Upper lobe of right lung (tissue), 1 donor: Measurements from ENCODE around the gene SPINK7. TPM values are rescaled to one million over a fixed set of nuclear protein-coding genes. Genes with fewer than 3 reads are reported as not detected.
"Not testable (repeated sequence)": the region's sequence is repeated elsewhere in the genome, so short reads cannot be mapped to it uniquely, and the experiment has no call there.

Experiments used
- ATAC-seq: fragments of 200-7000 bp; cut with Tn5 transposase; one replicate; pipeline ENCODE4 v1.9.1; 2020; ENCODE audit warnings: mild to moderate bottlenecking, moderate library complexity
- DNase-seq: peaks from one replicate; pipeline ENCODE4 v3.0.0-alpha.2; 2020
- H3K27ac ChIP-seq: fragments of 200-600 bp; one replicate; pipeline ENCODE4 v1.8.0; 2022
- H3K27me3 ChIP-seq: fragments of 200-600 bp; one replicate; pipeline ENCODE4 v1.8.0; 2022; ENCODE audit warnings: mild to moderate bottlenecking
- H3K36me3 ChIP-seq: fragments of 200-600 bp; one replicate; pipeline ENCODE4 v1.8.0; 2022
- H3K4me1 ChIP-seq: fragments of 200-600 bp; one replicate; pipeline ENCODE4 v1.8.0; 2022
- H3K4me3 ChIP-seq: fragments of 200-600 bp; one replicate; pipeline ENCODE4 v1.8.0; 2022; ENCODE audit warnings: mild to moderate bottlenecking
- H3K9me3 ChIP-seq: fragments of 200-600 bp; one replicate; pipeline ENCODE4 v1.8.0; 2022
- intact Hi-C: fragments of 100-400 bp; cut with DNase I; formaldehyde crosslinking; loops from one replicate; pipeline ENCODE4 v1.11.0; 2022
- long read RNA-seq: library from polyadenylated mRNA; unstranded; transcript quantifications from one replicate; pipeline ENCODE4 v2.0.0, GENCODE V29; 2021
- total RNA-seq: library from RNA; stranded (reverse); fragmentation: NEBNext Ultra II Directional; extraction: Animal tissue kit (Norgen Biotek cat#: 25700); gene quantifications from one replicate; pipeline ENCODE4 v1.2.1, GENCODE V29; 2021
- TF ChIP-seq, protein P1 (sequence below): fragments of 200-600 bp; IDR thresholded peaks from one replicate; pipeline ENCODE4 v1.8.0; 2022; ENCODE audit warnings: antibody characterized with exemption
- donor health status: DM: no; HTN: yes; CAD: no; lungs with severe emphysema.

The SPINK7 gene
- total RNA-seq, result not detected
- long read RNA-seq, result 0 reads

DNA sequence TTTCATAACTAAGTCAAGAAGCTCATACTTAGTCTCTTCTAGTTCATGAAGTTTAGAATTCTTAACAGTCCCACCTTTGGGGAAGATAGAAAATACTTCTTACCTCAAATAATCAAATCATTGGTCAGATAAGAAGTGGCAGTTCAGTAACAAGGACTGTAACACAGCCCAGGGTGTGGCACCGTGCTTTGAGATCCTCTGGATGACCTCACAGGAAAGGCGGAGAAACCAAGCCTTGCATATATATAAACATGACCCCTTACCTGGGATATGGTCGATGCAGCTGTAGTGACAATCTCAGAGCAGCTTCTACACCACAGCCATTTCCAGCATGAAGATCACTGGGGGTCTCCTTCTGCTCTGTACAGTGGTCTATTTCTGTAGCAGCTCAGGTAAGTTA is at the start of gene SPINK7:
Gene SPINK7, plus strand, starts transcription at position 271 of the 400 bp plus-strand sequence. Its CDS starts 61 bp downstream, at position 332.
- TF ChIP-seq, protein P1, sequence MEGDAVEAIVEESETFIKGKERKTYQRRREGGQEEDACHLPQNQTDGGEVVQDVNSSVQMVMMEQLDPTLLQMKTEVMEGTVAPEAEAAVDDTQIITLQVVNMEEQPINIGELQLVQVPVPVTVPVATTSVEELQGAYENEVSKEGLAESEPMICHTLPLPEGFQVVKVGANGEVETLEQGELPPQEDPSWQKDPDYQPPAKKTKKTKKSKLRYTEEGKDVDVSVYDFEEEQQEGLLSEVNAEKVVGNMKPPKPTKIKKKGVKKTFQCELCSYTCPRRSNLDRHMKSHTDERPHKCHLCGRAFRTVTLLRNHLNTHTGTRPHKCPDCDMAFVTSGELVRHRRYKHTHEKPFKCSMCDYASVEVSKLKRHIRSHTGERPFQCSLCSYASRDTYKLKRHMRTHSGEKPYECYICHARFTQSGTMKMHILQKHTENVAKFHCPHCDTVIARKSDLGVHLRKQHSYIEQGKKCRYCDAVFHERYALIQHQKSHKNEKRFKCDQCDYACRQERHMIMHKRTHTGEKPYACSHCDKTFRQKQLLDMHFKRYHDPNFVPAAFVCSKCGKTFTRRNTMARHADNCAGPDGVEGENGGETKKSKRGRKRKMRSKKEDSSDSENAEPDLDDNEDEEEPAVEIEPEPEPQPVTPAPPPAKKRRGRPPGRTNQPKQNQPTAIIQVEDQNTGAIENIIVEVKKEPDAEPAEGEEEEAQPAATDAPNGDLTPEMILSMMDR, result no peak
- H3K27ac ChIP-seq, result no peak within 1 kb of the TSS
- H3K9me3 ChIP-seq, result no peaks in the 10 kb centered on the region
- H3K36me3 ChIP-seq, result no peaks in the 10 kb centered on the region
- no peak for DNase-seq
- no peak for ATAC-seq
- no peaks in the 10 kb centered on the region for H3K4me1 ChIP-seq
- no peak within 1 kb of the TSS for H3K4me3 ChIP-seq
- no peaks in the 10 kb centered on the region for H3K27me3 ChIP-seq
- intact Hi-C loops, result no loop called here

DNA sequence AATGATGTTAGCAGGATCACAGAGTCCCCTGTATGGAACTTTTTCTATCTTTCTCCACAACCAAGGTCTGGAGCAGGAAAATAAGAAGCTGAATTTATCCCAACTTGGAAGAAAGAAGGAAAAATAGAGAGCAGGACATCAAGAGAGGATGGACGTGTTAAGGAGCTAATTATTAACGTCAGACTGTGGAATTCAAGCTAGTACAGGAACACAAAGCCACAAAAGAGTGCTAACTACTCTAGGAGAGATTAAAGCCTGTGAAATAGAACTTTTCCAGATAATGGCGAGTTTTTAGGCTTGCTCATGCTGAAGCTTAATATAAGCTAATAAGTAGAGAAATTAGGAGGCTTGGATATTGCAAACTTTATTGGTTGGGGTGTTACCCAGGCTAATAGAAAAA is 44.3 kb upstream of the SPINK7 start:
- intact Hi-C loops, result no loop called here
- Histone ChIP-seq H3K4me1 (no peaks in the 10 kb centered on the region), H3K27me3 (no peaks in the 10 kb centered on the region), H3K27ac (no peak overlapping the region), H3K36me3 (no peaks in the 10 kb centered on the region), H3K9me3 (no peaks in the 10 kb centered on the region), H3K4me3 (no peak overlapping the region)
- no peak for DNase-seq
- TF ChIP-seq, protein P1, result no peak
- no peak for ATAC-seq

DNA sequence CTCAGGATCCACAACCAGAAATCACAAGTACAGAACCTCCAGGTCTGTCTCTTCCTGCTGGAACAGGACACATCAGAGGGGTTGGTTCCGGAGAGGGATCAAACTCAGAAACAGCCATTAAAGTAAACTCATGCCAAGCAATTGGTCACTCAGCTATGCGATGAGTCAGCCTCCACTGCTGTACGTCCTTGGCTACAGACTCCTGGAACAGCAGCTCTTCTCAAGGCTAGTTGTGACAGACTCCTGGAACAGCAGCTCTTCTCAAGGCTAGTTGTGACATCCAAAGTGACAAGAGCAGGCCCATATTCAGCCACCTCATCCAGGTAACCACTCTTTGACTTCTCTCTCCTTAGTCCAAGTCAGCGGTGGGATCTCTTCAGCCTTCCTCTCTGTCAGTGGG is 43.7 kb upstream of the SPINK7 start, which contains the start of gene SPINK13:
Gene SPINK13, plus strand, starts transcription at position 229 of the 400 bp plus-strand sequence. CDS start 1,279 bp downstream, outside the sequence.
- Histone ChIP-seq H3K27me3 (no peaks in the 10 kb centered on the region), H3K36me3 (no peaks in the 10 kb centered on the region), H3K4me1 (no peaks in the 10 kb centered on the region), H3K9me3 (no peaks in the 10 kb centered on the region), H3K4me3 (no peak within 1 kb of the TSS), H3K27ac (no peak within 1 kb of the TSS)
- DNase-seq, result no peak
- intact Hi-C loops, result no loop called here
- TF ChIP-seq, protein P1, result no peak
- peak; percentile 48 for ATAC-seq

DNA sequence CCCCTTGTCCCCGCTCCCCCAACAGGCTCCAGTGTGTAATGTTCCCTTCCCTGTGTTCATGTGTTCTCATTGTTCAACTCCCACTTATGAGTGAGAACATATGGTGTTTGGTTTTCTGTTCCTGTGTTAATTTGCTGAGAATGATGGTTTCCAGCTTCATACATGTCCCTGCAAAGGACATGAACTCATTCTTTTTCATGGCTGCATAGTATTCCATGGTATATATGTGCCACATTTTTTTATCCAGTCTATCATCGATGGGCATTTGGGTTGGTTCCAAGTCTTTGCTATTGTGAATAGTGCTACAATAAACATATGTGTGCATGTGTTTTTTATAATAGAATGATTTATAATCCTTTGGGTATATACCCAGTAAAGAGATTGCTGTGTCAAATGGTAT is 37.1 kb upstream of the SPINK7 start:
- H3K27ac ChIP-seq, H3K27me3 ChIP-seq, ATAC-seq, H3K4me1 ChIP-seq, H3K4me3 ChIP-seq, intact Hi-C loops, DNase-seq, H3K36me3 ChIP-seq: not testable (repeated sequence)
- peaks cover 18% of the 10 kb centered on the region for H3K9me3 ChIP-seq

DNA sequence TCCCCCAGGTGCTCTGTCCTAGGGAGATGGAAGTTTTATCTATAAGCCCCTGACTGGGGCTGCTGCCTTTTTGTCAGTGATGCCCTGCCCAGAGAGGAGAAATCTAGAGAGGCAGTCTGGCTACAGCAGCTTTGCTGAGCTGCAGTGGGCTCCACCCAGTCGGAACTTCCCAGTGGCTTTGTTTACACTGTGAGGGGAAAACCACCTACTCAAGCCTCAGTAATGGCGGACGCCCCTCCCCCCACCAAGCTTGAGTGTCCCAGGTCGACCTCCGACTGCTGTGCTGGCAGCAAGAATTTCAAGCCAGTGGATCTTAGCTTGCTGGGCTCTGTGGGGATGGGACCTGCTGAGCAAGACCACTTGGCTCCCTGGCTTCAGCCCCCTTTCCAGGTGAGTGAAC is 31.3 kb upstream of the SPINK7 start:
- ATAC-seq, result not testable (repeated sequence)

DNA sequence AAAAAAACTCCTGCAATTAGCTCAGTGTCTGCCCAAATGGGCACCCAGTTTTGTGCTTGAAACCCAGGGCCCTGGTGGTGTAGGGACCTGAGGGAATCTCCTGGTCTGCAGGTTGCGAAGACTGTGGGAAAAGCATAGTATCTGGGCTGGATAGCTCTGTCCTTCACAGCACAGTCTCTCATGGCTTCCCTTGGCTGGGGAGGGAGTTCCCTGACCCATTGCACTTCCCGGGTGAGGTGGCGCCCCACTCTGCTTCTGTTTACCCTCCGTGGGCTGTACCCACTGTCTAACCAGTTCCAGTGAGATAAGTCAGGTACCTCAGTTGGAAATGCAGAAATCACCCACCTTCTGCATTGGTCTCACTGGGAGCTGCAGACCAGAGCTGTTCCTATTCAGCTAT is 30.9 kb upstream of the SPINK7 start:
- intact Hi-C loops, H3K4me3 ChIP-seq, DNase-seq, H3K4me1 ChIP-seq, H3K36me3 ChIP-seq, H3K9me3 ChIP-seq, ATAC-seq, H3K27me3 ChIP-seq, H3K27ac ChIP-seq: not testable (repeated sequence)

More for the DNA sequence above, 31.3 kb upstream of the SPINK7 start:
- H3K4me3 ChIP-seq, H3K27me3 ChIP-seq, H3K27ac ChIP-seq, H3K4me1 ChIP-seq, H3K36me3 ChIP-seq, intact Hi-C loops: not testable (repeated sequence)
- H3K9me3 ChIP-seq, result peaks cover 12% of the 10 kb centered on the region
- DNase-seq, result peak; percentile 56

DNA sequence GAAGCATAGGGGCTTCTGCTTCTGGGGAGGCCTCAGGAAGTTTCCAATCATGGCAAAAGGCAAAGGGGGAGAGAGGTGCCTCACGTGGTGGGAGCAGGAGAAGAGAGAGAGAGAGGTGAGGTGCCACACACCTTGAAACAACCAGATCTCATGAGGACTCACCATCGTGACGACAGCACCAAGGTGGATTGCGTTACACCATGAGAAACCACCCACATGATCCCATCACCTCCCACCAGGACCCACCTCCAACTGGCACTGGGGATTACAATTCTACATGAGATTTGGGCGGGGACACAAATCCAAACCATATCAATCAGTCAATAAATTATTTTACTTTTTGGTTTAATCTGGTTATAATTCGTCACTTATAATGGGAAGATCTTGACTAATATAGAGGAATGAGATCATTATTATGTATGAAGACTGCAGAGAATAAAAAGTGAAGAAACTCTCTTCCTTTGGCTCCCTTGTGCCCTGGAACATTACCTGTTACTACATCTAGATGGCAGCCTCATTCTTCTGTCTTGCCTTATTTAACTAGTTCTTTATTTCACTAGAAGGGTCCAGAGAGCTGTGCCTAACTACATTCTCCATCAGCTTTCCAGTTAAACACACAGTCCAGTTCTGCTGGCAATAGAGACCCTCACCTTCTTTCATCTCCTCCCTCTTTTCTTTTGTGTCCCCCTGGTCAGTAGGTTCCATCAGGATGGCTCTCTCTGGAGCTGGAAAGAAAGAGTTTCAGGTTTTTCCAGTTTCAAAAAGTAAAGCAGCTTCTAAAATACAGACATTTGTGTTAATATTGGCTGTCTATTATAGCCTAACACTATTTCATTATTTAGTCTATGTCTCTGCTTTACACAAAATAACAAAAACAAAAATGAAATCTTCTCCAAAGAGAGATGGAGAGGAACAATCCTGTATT is 21.7 kb upstream of the SPINK7 start:
- Histone ChIP-seq H3K36me3 (no peaks in the 10 kb centered on the region), H3K9me3 (no peaks in the 10 kb centered on the region), H3K27ac (no peak overlapping the region), H3K4me3 (no peak overlapping the region), H3K27me3 (no peaks in the 10 kb centered on the region), H3K4me1 (no peaks in the 10 kb centered on the region)
- ATAC-seq, result peak; percentile 57
- TF ChIP-seq, protein P1, result peak; percentile 40
- no peak for DNase-seq
- intact Hi-C loops, result no loop called here
